GM12878 (cell line): ENCODE results near the gene SYNGR3. TPM values are rescaled to one million over a fixed set of nuclear protein-coding genes. Genes with fewer than 3 reads are reported as not detected.

Experiments
- ATF7 ChIP-seq: fragments of 450-650 bp; IDR thresholded peaks from 2 replicates; pipeline ENCODE4 v1.6.1; 2016; ENCODE audit warnings: low read depth, mild to moderate bottlenecking
- CBX5 ChIP-seq: sonication (generic); IDR thresholded peaks from 2 replicates; pipeline ENCODE4 v1.6.1; 2016; ENCODE audit warnings: low read depth, moderate library complexity, mild to moderate bottlenecking, inconsistent platforms
- CHD2 ChIP-seq: IDR thresholded peaks from 2 replicates; pipeline ENCODE4 v1.6.1; 2011; ENCODE audit warnings: low read depth, low read length, improper control_type of control experiment, borderline replicate concordance
- E2F8 ChIP-seq: fragments of 450-650 bp; IDR thresholded peaks from 2 replicates; pipeline ENCODE4 v1.6.1; 2018; ENCODE audit warnings: mild to moderate bottlenecking, low read depth, moderate library complexity; ENCODE audit not compliant: partially characterized antibody
- E4F1 ChIP-seq: fragments of 450-650 bp; IDR thresholded peaks from 2 replicates; pipeline ENCODE4 v1.6.1; 2018; ENCODE audit warnings: borderline replicate concordance, mild to moderate bottlenecking; ENCODE audit not compliant: partially characterized antibody
- HDAC6 ChIP-seq: fragments of 200-600 bp; sonication (generic); IDR thresholded peaks from one replicate; pipeline ENCODE4 v1.8.0; 2017; ENCODE audit warnings: antibody characterized with exemption; ENCODE audit not compliant: unreplicated experiment
- IRF4 ChIP-seq: IDR thresholded peaks from 2 replicates; pipeline ENCODE4 v1.6.1; 2011; ENCODE audit warnings: low read depth, low read length
- JUNB ChIP-seq: IDR thresholded peaks from 2 replicates; pipeline ENCODE4 v1.6.1; 2016; ENCODE audit warnings: antibody characterized with exemption, mild to moderate bottlenecking
- MAX ChIP-seq: IDR thresholded peaks from 2 replicates; pipeline ENCODE4 v1.6.1; 2012; ENCODE audit warnings: low read depth, low read length, improper control_type of control experiment
- MLLT1 ChIP-seq: fragments of 450-650 bp; IDR thresholded peaks from 2 replicates; pipeline ENCODE4 v1.6.1; 2016; ENCODE audit warnings: mild to moderate bottlenecking
- NR2C2 ChIP-seq: IDR thresholded peaks from 2 replicates; pipeline ENCODE4 v1.6.1; 2011; ENCODE audit warnings: borderline replicate concordance, low read depth; ENCODE audit not compliant: control insufficient read depth, insufficient read length
- PAX5 ChIP-seq: IDR thresholded peaks from 2 replicates; pipeline ENCODE4 v1.6.1; 2011; ENCODE audit warnings: low read depth, low read length, borderline replicate concordance
- RB1 ChIP-seq: fragments of 450-650 bp; formaldehyde crosslinking; IDR thresholded peaks from 2 replicates; pipeline ENCODE4 v1.6.1; 2017; ENCODE audit warnings: mild to moderate bottlenecking, borderline replicate concordance
- RFX5 ChIP-seq: IDR thresholded peaks from 2 replicates; pipeline ENCODE4 v1.6.1; 2011; ENCODE audit warnings: low read depth, low read length, improper control_type of control experiment
- SMAD5 ChIP-seq: IDR thresholded peaks from 2 replicates; pipeline ENCODE4 v1.6.1; 2016; ENCODE audit warnings: antibody characterized with exemption, low read depth
- SRF ChIP-seq, 2 experiments: IDR thresholded peaks; 2 replicates each; pipeline ENCODE4 v1.6.1; 2011; ENCODE audit warnings: low read depth in 2 of 2, low read length in 2 of 2, mild to moderate bottlenecking in 1 of 2, moderate library complexity in 1 of 2
- STAT1 ChIP-seq: fragments of 450-650 bp; conservative IDR thresholded peaks from 2 replicates; pipeline ENCODE4 v1.6.1; 2014; ENCODE audit warnings: antibody characterized with exemption, mild to moderate bottlenecking
- ZBTB40 ChIP-seq: fragments of 450-650 bp; IDR thresholded peaks from 2 replicates; pipeline ENCODE4 v1.6.1; 2016; ENCODE audit warnings: mild to moderate bottlenecking, moderate library complexity, borderline replicate concordance
- polyA plus RNA-seq, 11 experiments: library from polyadenylated mRNA; depleted of rRNA in 4 of 11; unstranded in 6 of 11; stranded (reverse) in 5 of 11; fragments of >200 nt; fragmentation: Nextera tagmentation in 4 of 11; fragmentation: Illumina TruSeq in 1 of 11; extraction: Ambion mirVana in 4 of 11; extraction: Trizol in 1 of 11; gene quantifications; 1 replicate in 1 of 11; 2 replicates in 10 of 11; pipeline versions ENCODE4 v1.2.1 to v1.2.3, GENCODE V29; 2011 to 2016; ENCODE audit warnings: inconsistent platforms in 2 of 11, missing spikeins in 2 of 11, low read depth in 1 of 11
- total RNA-seq, 4 experiments: library from RNA; depleted of rRNA in 3 of 4; stranded (reverse); fragments of >200 nt in 3 of 4; fragmentation: Illumina TruSeq in 1 of 4; extraction: Trizol in 1 of 4; gene quantifications; 2 replicates each; pipeline versions ENCODE4 v1.2.1 to v1.2.3, GENCODE V29; 2013 to 2021

SYNGR3 gene
- total and polyA plus RNA-seq, 10 of the 15 experiments (the other 5 are each of a cell fraction or from before 2014, with no cell fraction given): 1.2 to 18.1 (median 6.6) TPM

- TF ChIP-seq E4F1 (no peak), RFX5 (no peak), JUNB (no peak), NR2C2 (no peak), IRF4 (no peak), ATF7 (no peak), MLLT1 (no peak; the same call in 1 of the 2 replicates), STAT1 (0 out of 2 replicates have a peak, but pooled peaks have one; percentile 95), E2F8 (no peak), CHD2 (no peak), RB1 (peak; percentile 88; the same call in 1 of the 2 replicates), CBX5 (no peak), ZBTB40 (no peak), HDAC6 (no peak), PAX5 (no peak), SRF (IDR thresholded peaks at IDR 0.05; ENCODE audit: low read depth in 2 of 2, low read length in 2 of 2) (no peak), MAX (no peak; the same call in none of the 2 replicates), SMAD5 (no peak)
These were observed 30.3 kb upstream of the SYNGR3 start, which contains the start of gene NDUFB10 (continued) for GRCh38 chr16:1959269-1960039.
